ENCODE data around the gene ICAM1. TPM values are rescaled to one million over a fixed set of nuclear protein-coding genes. Genes with fewer than 3 reads are reported as not detected.

The ICAM1 gene
- total and polyA plus RNA-seq, 10 of the 15 experiments (the other 5 are each of a cell fraction or from before 2014, with no cell fraction given) = 7.6 to 115 (median 60.2) TPM

- Histone ChIP-seq H3K79me2 (ENCODE audit: control insufficient read depth, insufficient read depth, low read length) (peaks cover 74% of the 10 kb centered on the region), H3K4me1 (ENCODE audit: control insufficient read depth, insufficient read depth, low read length) (no peaks in the 10 kb centered on the region; the same call in 1 of the 2 replicates), H3K9ac (ENCODE audit: control insufficient read depth, insufficient read depth, low read length) (peak overlapping the region; percentile 18; the same call in 1 of the 2 replicates), H3K9me3 (replicated peaks; ENCODE audit: control insufficient read depth, insufficient read depth, low read length) (no peaks in the 10 kb centered on the region), H3K27me3 (replicated peaks in 1 of 2; ENCODE audit: control insufficient read depth in 2 of 2, insufficient read depth in 2 of 2, low read length in 1 of 2) (no peaks in the 10 kb centered on the region), H3K36me3 (ENCODE audit: control insufficient read depth in 2 of 2, insufficient read depth in 2 of 2, low read length in 1 of 2) (peaks cover 13 to 14% of the 10 kb centered on the region in 2 experiments; a peak in 3 of 4 replicates), H2AFZ (ENCODE audit: control insufficient read depth, low read depth, low read length) (no peak overlapping the region), H3K4me2 (ENCODE audit: control insufficient read depth, insufficient read depth) (peak overlapping the region; percentile 49), H4K20me1 (ENCODE audit: control insufficient read depth, insufficient read depth) (no peaks in the 10 kb centered on the region), H3K4me3 (peak overlapping the region; percentile 57), H3K27ac (ENCODE audit: control insufficient read depth, insufficient read depth) (0 out of 2 replicates have a peak overlapping the region, but pooled peaks have one; percentile 4)
- FAIRE-seq (no peak), ATAC-seq (no peak), DNase-seq (ENCODE audit: low read depth, low spot score) (no peak)
- 80% methylated on average over 10 of the region's 10 CpGs for WGBS (ENCODE audit: insufficient coverage, insufficient replicate concordance, low lambda C conversion rate, missing lambda C conversion rate)
- intact Hi-C loops (cut with micrococcal nuclease; ENCODE audit: unreplicated experiment) = loop anchor here (5.0 kb wide), 1 partner anchor 58 kb away; the partner anchor contains the start of gene RAVER1
- TF ChIP-seq ZNF24 (IDR thresholded peaks at IDR 0.05) = no peak
- no peak for TF ChIP-seq NKRF (conservative IDR thresholded peaks at IDR 0.05)
- CTCF ChIA-PET = interaction anchor here (0.6 to 11.2 kb wide), 4 partner anchors 15 to 339 kb away, joined by 3 to 370 read pairs (median 4); partner anchors contain the start of genes ICAM5 and TYK2
- no TSS peak for BruUV-seq (replicated peaks)
- SMC1A ChIA-PET (ENCODE audit: uncharacterized antibody, unreplicated experiment) = interaction anchor here (1.0 to 8.5 kb wide), 7 partner anchors 12 to 116 kb away, joined by 3 to 158 read pairs (median 5); partner anchors contain the start of genes ICAM4, ICAM5 and TYK2
- in situ Hi-C loops (cut with MboI) = no loop called here
- POLR2A ChIA-PET = interaction anchor here (0.6 to 4.7 kb wide), 6 partner anchors 14 to 624 kb away, joined by 3 to 32 read pairs (median 4); partner anchors contain the start of gene ICAM5
- RAD21 ChIA-PET (ENCODE audit: unreplicated experiment) = interaction anchor here (0.6 to 6.0 kb wide), 4 partner anchors 13 to 131 kb away, joined by 4 to 119 read pairs (median 9); partner anchors contain the start of genes ICAM4 and ICAM5
Observed at GRCh38 chr19:10274589-10274988, 3.7 kb downstream of the ICAM1 start.

Data from GM12878 (cell line).